Cardiac fibroblast (primary cell): ENCODE measurements around the gene CCDC71.

Source experiments
- DNase-seq, 2 donors: peaks; one replicate each; pipeline versions ENCODE4 v3.0.0 to v3.0.0-alpha.2; 2010; ENCODE audit warnings: low read depth in 2 of 2
- H3K4me3 ChIP-seq, 2 donors: replicated peaks in 1 of 2; 1 replicate in 1 of 2; 2 replicates in 1 of 2; pipeline ENCODE4 v1.5.1; 2011; ENCODE audit warnings: low read depth in 2 of 2, low read length in 2 of 2, mild to moderate bottlenecking in 2 of 2, moderate library complexity in 1 of 2
- CTCF ChIP-seq: IDR thresholded peaks from one replicate; pipeline ENCODE4 v1.5.1; 2011; ENCODE audit warnings: low read depth, mild to moderate bottlenecking, low read length, inconsistent platforms

CCDC71 gene

GRCh38 chr3:49122886-49123545 lies 43.1 kb downstream of the CCDC71 start:
- no peak overlapping the region for H3K4me3 ChIP-seq
- no peak for DNase-seq
- TF ChIP-seq CTCF: no peak

- no peak for DNase-seq
- TF ChIP-seq CTCF: no peak
- no peak overlapping the region for H3K4me3 ChIP-seq
Measured at GRCh38 chr3:49122451-49122850, 43.7 kb downstream of the CCDC71 start.

- no peak for TF ChIP-seq CTCF
- H3K4me3 ChIP-seq: no peak overlapping the region
- DNase-seq: no peak
Measured at GRCh38 chr3:49122022-49122421, 44.1 kb downstream of the CCDC71 start.

- peak overlapping the region in 1 of 2 donors; percentile 97 for H3K4me3 ChIP-seq
- no peak for DNase-seq
- TF ChIP-seq CTCF: no peak
Measured at GRCh38 chr3:49121132-49121736, 44.9 kb downstream of the CCDC71 start.

- no peak for TF ChIP-seq CTCF
- DNase-seq: peak; percentile 93 to 94
- peak within 1 kb of the TSS; percentile 95 to 97 for H3K4me3 ChIP-seq
Measured at GRCh38 chr3:49120438-49121131, 45.5 kb downstream of the CCDC71 start, which contains the start of gene USP19. TSS of gene USP19 (minus strand) at chr3:49120823. CDS start at chr3:49119145, 1,678 bp downstream.

- H3K4me3 ChIP-seq: peak overlapping the region; percentile 95 to 97
- DNase-seq: no peak
- no peak for TF ChIP-seq CTCF
Measured at GRCh38 chr3:49120096-49120437, 46.1 kb downstream of the CCDC71 start.
